H1 (cell line): ENCODE measurements around the gene WWC1. TPM values are rescaled to one million over a fixed set of nuclear protein-coding genes. Genes with fewer than 3 reads are reported as not detected.

ENCODE experiments used
- HDAC2 ChIP-seq, 2 experiments: fragments of 300-600 bp in 1 of 2; sonication (generic) in 1 of 2; IDR thresholded peaks; 2 replicates each; pipeline ENCODE4 v1.6.1; 2011 to 2012; ENCODE audit warnings: low read depth in 2 of 2, low read length in 2 of 2, mild to moderate bottlenecking in 2 of 2, moderate library complexity in 2 of 2, borderline replicate concordance in 1 of 2, inconsistent platforms in 1 of 2
- RAD21 ChIP-seq, 2 experiments: IDR thresholded peaks in 1 of 2; conservative IDR thresholded peaks in 1 of 2; 2 replicates each; pipeline ENCODE4 v1.6.1; 2011; ENCODE audit warnings: low read depth in 2 of 2, low read length in 2 of 2, improper control_type of control experiment in 1 of 2, inconsistent platforms in 1 of 2, mild to moderate bottlenecking in 1 of 2, moderate library complexity in 1 of 2
- SUZ12 ChIP-seq: fragments of 200-600 bp; sonication (generic); IDR thresholded peaks from 2 replicates; pipeline ENCODE4 v1.6.1; 2012; ENCODE audit warnings: mild to moderate bottlenecking, inconsistent platforms, low read length, moderate library complexity, mixed read lengths
- TCF12 ChIP-seq: IDR thresholded peaks from 2 replicates; pipeline ENCODE4 v1.6.1; 2011; ENCODE audit warnings: low read depth, mild to moderate bottlenecking, low read length
- polyA plus RNA-seq, 7 experiments: library from polyadenylated mRNA; depleted of rRNA in 3 of 7; stranded (reverse) in 5 of 7; unstranded in 2 of 7; fragments of >200 nt in 5 of 7; fragments of 200-250 nt in 2 of 7; gene quantifications; 1 replicate in 5 of 7; 2 replicates in 1 of 7; 4 replicates in 1 of 7; pipeline versions ENCODE4 v1.2.1 to v1.2.3, GENCODE V29; 2011 to 2013; ENCODE audit warnings: missing spikeins in 2 of 7, mixed read lengths in 2 of 7
- total RNA-seq: library from RNA; stranded (reverse); fragmentation: NEBNext Ultra II Directional; extraction: Animal tissue kit (Norgen Biotek cat#: 25700); gene quantifications from 2 replicates; pipeline ENCODE4 v1.2.1, GENCODE V29; 2021

WWC1 gene
- total and polyA plus RNA-seq, 2 of the 8 experiments (the other 6 are each of a cell fraction or from before 2014, with no cell fraction given) = 16.4 to 41.1 TPM

DNA sequence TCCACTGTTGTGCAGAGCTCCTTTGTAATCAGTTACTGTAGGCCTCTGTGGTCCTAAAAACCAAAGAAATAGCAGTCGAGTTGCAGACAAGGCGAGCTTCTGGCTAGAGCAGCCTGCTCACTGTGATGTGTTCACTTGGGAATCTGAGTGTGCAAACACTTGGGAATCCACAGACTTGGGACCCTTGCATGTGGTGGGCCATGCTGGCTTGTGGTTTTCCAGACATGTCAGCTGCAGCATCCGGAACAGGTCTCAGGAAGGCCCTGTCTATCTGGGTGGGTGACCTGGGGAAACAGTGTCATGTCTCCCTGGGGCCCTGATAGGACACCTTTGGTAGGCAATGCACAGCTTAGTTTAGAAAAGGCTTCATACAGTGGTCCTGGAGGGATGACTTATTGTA lies 66.4 kb downstream of the WWC1 start (continued):
- TF ChIP-seq RAD21 (IDR thresholded peaks at IDR 0.05 in 1 of 2, conservative IDR thresholded peaks at IDR 0.05 in 1 of 2; ENCODE audit: low read depth in 2 of 2, low read length in 2 of 2) (no peak), HDAC2 (IDR thresholded peaks at IDR 0.05; ENCODE audit: borderline replicate concordance in 1 of 2, low read depth in 2 of 2, low read length in 2 of 2) (no peak), TCF12 (no peak), SUZ12 (no peak)
